Panc1 (cell line): ENCODE data around the gene RPN1.

Source experiments
- CTCF ChIP-seq: fragments of 450-650 bp; IDR thresholded peaks from 2 replicates; pipeline ENCODE4 v1.5.1; 2017; ENCODE audit warnings: mild to moderate bottlenecking
- POLR2AphosphoS5 ChIP-seq: IDR thresholded peaks from 2 replicates; pipeline ENCODE4 v1.6.1; 2012; ENCODE audit warnings: mild to moderate bottlenecking, low read depth, low read length, moderate library complexity
- REST ChIP-seq, 2 experiments: IDR thresholded peaks; 2 replicates each; pipeline ENCODE4 v1.6.1; 2011 to 2012; ENCODE audit warnings: low read depth in 2 of 2, control low read depth in 1 of 2, low read length in 1 of 2, mild to moderate bottlenecking in 1 of 2, moderate library complexity in 1 of 2; ENCODE audit not compliant: insufficient read depth in 1 of 2
- SIN3A ChIP-seq: IDR thresholded peaks from 2 replicates; pipeline ENCODE4 v1.6.1; 2012; ENCODE audit warnings: low read depth, mild to moderate bottlenecking, low read length, moderate library complexity, borderline replicate concordance; ENCODE audit not compliant: insufficient read depth
- TCF7L2 ChIP-seq: IDR thresholded peaks from 2 replicates; pipeline ENCODE4 v1.6.1; 2011; ENCODE audit warnings: mild to moderate bottlenecking, low read depth, low read length, inconsistent platforms

GRCh38 chr3:128603313-128603712 is 47.3 kb downstream of the RPN1 start:
- TF ChIP-seq CTCF (no peak), POLR2AphosphoS5 (no peak), TCF7L2 (no peak), SIN3A (no peak), REST (IDR thresholded peaks at IDR 0.05; ENCODE audit: insufficient read depth in 1 of 2, low read depth in 2 of 2, low read length in 1 of 2) (no peak)
